Stimulated activated CD8-positive, alpha-beta memory T cell treated with anti-CD3 and anti-CD28 coated beads, Interleukin-7, amount 100 ng/mL, for 4 hours (primary cell): ENCODE data around the gene MXD3.
"Not testable (repeated sequence)": the region's sequence is repeated elsewhere in the genome, so short reads cannot be mapped to it uniquely, and the experiment has no call there.

Source experiments
- DNase-seq, 2 donors: peaks; one replicate each; pipeline ENCODE4 v3.0.0-alpha.2; 2020; ENCODE audit warnings: low read depth in 2 of 2

Gene MXD3

DNA sequence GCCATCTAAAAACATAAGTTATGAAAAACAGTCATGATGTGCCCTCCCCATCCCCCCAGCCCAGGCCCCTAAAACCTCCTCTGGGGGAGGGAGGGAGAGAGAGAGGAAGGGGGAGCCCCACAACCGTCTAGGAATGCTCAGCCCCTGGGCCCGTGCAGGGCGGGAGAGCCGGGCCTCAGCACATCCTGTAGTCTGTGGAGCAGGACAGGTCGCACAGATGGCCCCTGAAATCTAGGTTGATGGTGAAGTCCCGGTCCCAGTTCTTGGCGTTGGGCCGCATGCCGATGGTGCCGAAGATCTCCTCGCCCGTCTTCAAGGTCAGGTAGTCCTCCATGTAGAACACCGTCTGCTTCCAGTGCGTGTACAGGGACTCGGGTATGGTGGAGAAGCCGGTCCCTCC lies 46.3 kb downstream of the MXD3 start:
- no peak for DNase-seq

GRCh38 chr5:177264178-177264577 lies 47.5 kb downstream of the MXD3 start:
- no peak for DNase-seq

DNA sequence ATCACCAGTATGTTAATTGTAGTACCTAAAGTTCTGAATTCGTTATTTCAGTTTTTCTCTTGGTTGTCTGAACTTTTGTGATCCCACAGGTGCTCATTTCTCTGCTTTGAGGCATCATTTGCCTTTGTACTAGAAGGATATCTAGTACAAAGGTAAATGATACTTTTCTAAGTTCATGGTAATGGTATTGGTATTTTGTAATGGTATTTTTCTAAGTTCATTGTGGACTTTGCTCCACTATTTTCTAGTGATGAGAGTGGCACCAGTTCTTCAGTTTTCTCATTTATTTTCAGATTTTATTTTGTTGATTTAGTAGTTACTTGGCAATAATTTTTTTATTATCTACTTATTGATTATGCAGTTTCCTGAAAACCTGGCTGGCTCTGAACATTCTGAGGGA lies 50.2 kb downstream of the MXD3 start:
- DNase-seq = no peak

DNA sequence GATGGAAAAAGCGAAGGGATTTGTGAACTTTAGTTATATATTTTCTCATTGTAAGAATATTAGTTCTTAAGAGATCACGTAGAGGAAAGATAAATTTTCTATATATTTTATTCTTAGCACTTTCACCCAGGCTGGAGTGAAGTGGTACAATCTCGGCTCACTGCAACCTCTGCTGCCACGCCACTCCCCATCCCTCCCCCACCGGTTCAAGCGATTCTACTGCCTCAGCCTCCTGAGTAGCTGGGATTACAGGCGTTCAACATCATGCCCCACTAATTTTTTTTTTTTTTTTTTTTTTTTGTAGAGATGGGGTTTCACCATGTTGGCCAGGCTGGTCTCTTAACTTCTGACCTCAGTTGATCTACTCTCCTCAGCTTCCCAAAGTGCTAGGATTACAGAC lies 50.7 kb downstream of the MXD3 start:
- no peak for DNase-seq

DNA sequence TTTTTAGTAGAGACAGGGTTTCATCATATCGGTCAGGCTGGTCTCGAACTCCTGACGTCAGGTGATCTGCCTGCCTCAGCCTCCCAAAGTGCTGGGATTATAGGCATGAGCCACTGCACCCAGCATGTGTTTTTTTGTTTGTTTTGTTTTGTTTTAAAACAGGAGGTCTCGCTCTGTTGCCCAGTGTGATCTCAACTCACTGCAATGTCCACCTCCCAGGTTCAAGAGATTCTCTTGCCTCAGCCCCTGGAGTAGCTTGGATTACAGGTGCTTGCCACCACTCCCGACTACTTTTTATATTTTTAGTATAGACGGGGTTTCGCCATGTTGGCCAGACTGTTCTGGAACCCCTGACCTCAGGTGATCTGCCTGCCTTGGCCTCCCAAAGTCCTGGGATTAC lies 53.0 kb downstream of the MXD3 start:
- DNase-seq = not testable (repeated sequence)
